Superior temporal gyrus (tissue), 1 donor: ENCODE data around the gene ZNF184.
A peak's percentile ranks its signal among the peaks of the same experiment; 100 is the strongest.

Experiments
- DNase-seq: peaks from one replicate; pipeline ENCODE4 v3.0.0-alpha.2; 2016; ENCODE audit errors: extremely low spot score

The ZNF184 gene

DNA sequence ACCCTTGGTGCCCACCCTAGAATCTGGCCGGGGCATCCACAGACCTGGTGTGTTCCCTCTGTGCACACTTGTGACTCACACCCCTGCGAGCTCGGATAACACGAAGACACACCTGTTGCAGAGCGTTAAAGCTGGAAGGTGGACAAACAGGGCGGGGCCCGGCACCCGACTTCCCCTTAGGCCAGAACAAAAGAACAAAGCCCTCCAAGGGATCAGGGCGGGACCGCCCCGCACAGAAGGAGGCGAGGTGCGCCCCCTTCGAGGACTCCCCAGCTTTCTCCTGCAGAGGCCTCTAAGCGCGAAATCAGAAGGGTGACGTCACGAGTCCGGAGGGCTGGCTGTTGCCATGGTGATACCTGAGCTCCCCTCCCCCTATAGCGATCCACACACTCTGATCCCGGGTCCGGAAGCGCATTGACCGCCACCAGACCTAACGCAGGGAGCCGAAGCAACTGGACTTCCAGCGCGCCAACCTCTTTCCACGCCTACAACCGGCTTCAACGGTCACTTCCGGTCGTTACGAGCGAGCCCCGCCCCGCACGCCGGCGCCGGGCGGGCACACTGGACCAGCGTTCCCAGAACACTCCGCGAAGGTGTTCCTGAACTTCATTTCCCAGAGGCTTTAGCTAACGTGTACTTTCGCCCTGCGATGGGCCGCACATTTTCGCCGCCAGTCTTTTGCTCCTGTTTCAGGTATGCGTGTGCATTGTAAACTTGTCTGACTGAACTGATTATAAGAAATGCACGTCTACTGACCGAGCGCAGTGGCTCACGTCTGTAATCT is at the start of gene ZNF184:
Gene ZNF184, minus strand, starts transcription at position 489 of the 784 bp plus-strand sequence. CDS start 811 bp downstream, outside the sequence.
- DNase-seq: peak; percentile 98

DNA sequence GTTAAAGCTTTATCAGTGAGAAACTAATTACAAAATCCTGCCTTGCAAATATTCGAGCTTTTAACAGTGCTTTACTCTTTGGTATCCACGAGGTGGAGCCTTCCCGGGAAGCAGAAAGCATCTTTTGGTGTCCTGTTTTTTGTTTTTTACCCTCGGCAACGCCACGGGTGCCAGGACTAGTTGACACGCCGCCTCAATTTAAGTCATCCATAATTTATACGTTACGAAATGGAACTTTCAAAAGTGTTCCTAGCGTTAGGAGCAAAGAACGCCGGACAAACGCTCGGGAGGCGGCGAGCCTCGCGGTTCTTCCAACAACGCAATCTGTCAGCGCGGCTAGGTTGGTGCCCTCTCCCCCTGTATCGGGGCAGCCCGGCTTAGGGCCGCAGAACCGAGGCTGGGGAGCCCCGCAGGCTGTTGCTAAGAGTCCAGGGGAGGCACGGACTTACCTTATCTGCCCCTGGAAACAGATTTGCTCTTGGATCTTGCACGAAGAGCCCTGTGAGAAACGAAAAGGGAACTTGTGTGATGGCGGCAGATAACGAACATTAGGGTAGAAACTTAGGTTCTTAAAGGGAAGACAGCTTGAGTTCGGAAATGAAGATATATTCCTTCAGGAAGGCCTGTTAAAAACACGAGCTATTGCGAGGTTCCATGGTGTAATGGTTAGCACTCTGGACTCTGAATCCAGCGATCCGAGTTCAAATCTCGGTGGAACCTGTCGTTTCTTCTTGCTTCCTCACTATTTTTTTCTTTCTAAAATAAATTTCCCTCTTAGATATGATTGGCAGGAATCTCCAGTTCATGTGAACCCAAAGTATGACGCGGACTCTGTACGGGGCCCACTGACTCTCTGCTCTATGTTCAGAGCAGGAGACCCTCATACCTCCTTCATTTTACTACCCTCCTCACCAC is 46.2 kb upstream of the ZNF184 start:
- DNase-seq: peak; percentile 93

DNA sequence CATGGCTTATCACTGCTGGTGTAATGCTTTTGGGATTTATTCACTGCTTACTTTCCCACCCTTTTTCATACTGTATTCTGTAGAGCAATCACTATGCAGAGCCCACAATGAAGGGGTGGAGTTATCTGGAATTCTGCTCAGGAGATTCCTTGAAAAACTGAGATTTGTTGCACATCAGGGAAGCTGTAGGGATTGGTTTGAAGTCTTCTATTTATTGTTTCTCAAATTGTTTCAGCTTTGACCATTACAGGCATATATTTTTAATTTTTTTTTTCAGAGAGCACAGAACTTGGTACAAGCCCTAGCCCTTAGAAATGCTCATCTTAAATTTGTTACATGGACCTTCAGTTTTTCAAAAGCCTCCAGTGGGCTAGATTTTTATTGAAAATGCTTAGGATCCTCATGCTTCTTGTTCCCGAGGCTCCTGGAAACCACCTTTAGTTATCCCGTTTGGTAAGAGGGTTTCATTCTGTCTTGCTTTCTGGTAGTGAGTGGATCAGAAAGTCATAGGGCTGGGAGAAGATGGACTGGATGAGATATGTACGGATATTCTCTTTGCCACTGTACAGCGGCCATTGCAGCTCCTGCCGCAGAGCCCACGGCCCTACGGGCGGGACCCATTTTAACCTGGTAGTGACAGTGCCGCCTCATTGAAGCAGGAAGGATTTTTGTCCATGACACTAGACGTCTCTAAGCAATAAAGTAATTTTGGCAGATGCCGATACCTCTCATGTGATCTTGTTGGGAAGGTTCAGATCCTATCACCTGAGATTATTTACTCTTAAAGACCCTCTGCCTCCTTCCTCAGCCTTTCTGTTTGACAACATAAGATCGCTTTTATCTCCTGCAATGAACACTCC is 45.3 kb upstream of the ZNF184 start:
- DNase-seq: peak; percentile 33

GRCh38 chr6:27517238-27517637 is 44.3 kb upstream of the ZNF184 start:
- DNase-seq: no peak

- no peak for DNase-seq
Observed at GRCh38 chr6:27514906-27515495, 42.1 kb upstream of the ZNF184 start.

DNA sequence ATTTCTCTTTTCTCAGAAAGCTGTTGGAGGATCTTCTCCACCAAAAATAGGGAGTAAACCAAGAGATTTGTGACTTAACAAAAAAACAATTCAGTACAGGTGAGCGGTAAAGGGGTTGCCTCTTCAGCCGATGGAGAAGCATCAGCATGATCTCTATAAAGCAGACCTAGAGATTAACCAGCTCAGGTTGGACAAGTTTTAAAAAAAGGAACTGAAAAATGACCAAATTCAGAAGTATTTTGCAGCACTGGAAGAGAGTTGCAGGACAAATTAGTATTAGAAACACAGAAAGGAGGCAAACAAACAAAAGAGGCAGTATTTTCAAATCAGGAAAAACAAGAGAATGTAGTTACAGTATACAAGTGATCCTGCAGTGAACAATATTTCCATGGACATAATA is 39.6 kb upstream of the ZNF184 start:
- DNase-seq: no peak

DNA sequence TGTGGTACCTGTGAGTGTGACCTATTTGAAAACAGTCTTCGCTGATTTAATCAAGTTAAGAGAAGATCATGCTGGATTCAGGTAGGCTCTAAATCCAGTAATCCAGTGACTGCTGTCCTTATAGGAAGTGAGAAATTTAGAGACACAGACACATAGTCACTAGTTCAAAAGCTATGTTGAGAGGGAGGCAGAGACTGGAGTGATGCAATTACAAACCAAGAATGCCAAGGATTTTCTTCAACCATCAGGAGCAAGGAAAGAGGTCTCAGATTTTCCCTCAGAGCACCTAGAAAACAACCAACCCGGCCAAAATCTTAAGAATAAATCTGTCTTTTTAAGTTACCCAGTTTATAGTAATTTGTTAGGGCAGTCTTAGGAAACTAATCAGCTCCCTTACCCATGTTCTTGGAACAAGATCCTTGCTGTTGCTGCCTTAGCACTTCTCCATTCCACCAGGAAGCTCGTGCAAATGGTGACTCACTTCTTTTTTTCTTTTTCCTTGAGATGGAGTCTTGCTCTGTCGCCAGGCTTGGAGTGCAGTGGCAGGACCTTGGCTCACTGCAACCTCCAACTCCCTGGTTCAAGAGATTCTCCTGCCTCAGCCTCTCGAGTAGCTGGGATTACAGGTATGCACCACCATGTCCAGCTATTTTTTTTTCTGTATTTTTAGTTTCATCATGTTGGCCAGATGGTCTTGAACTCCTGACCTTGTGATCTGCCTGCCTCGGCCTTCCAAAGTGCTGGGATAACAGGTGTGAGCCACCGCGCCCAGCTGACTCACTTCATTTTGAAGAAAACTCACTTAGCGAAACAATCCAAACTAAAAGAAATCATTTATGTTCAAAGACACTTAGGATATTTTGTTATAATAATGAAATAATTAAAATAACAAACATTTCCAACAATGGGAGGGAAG is 34.4 kb upstream of the ZNF184 start:
- no peak for DNase-seq

- no peak for DNase-seq
Observed at GRCh38 chr6:27505209-27506027, 32.5 kb upstream of the ZNF184 start.

- peak; percentile 79 for DNase-seq
Observed at GRCh38 chr6:27503436-27504030, 30.6 kb upstream of the ZNF184 start.

- DNase-seq: peak; percentile 47
Observed at GRCh38 chr6:27502508-27503435, 29.9 kb upstream of the ZNF184 start.

DNA sequence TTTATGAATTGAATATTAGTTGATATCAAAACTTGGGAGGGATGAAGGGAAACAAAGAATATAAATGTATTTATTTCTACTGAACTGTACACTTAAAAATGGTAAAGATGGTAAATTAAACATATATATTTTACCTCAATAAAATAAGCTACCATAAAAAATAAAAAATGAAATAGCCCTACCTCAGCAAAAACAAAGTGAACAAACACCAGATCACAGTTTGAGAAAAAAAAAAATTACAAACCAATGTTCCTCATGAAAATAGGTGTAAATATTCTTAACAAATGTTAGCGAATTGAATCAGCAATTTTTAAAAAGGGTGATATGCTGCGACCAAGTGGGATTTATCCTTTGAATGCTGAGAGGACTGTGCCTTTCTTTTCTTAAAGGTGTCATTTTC is 28.3 kb upstream of the ZNF184 start:
- no peak for DNase-seq

DNA sequence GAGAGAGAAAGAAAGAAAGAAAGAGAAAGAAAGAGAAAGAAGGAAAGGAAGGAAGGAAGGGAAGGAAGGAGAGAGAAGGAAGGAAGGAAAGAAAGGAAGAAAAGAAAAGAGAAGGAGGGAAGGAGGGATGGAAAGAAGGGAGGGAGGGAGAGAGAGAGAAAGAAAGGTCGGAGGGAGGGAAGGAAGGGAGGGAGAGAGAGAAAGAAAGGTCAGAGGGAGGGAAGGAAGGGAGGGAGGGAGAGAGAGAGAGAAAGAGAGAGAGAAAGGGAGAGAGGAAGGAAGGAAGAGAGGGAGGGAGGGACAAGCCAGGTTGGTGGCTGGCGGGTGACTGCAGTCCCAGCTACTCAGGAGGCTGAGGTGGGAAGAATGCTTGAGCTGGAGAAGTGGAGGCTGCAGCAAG is 27.3 kb upstream of the ZNF184 start:
- DNase-seq: no peak

DNA sequence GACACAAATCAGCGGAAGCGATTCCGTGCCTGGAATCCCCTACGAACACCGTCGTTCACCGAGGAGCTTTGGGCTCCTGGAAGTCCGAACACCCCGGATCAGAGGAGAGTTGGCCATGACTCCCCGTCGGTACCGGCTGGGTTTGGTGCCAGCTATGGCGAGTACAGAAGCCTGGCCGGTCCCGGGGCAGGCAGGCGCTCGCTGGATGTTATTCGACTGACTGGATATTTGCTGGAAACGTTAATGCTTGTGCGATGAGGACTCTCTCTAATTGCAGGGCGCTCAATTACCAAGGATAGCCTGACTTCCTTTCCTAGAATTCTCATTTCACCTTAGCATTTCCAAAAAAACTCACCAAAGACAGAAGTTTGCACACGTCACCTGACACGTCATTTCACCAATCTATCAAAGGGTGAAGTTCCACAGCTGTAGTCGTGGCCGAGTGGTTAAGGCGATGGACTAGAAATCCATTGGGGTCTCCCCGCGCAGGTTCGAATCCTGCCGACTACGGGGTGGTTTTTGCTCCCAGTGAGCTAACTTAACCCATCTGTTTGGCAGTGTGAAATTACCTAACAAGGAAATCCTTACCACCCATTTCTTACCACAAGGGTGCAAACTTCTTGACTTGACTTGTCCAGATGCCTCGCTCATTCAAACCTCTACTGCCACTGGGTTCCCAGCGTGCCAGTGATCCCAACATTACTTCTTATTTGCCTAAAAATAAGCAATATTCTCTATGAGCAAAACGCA is 22.7 kb upstream of the ZNF184 start:
- no peak for DNase-seq

- no peak for DNase-seq
Observed at GRCh38 chr6:27494987-27495385, 22.1 kb upstream of the ZNF184 start.

- no peak for DNase-seq
Observed at GRCh38 chr6:27494103-27494502, 21.2 kb upstream of the ZNF184 start.

DNA sequence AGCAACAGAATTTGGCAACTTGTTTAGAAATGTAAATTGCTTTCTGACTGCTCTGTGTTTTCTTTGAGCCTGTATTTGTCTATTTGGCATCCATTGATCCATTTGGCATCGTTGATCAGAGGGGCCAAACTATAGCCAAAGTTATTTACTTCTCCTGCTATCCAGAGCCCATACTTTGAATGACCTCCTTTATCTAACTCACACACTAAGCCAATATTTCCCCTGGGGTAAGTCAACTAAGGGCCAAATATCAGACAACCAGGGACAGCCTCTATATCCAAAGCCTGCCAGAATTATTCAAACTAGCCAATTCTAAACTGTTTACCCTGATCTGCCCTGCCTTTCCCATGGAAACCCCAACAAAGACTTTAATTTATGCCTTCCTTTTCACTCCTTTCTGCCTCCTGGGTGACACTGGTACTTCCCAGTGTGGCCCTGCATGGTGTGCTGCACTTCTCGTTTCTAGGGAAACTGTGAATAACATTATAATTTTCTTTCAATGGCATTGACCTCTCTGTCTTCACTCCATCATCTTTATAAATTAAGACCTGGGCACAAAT is 19.8 kb upstream of the ZNF184 start:
- no peak for DNase-seq
